H1 (cell line): Measurements from ENCODE around the gene POU6F2. TPM values are rescaled to one million over a fixed set of nuclear protein-coding genes. Genes with fewer than 3 reads are reported as not detected.

Experiments
- CTCF ChIA-PET: fragments of 300-600 bp; sonication (Branson Sonifier 250); formaldehyde crosslinking; loops from one replicate; lab custom pipeline; 2021; ENCODE audit not compliant: partially characterized antibody; lab: Charles Lee
- POLR2A ChIA-PET: fragments of 300-600 bp; sonication (Branson Sonifier 250); formaldehyde crosslinking; loops from one replicate; lab custom pipeline; 2021; ENCODE audit warnings: inconsistent platforms; ENCODE audit not compliant: partially characterized antibody; lab: Charles Lee
- DNase-seq, 2 experiments: peaks; one replicate each; pipeline versions ENCODE4 v3.0.0 to v3.0.0-alpha.2; 2010 to 2022; ENCODE audit warnings: low spot score in 2 of 2, low read depth in 1 of 2, mixed read lengths in 1 of 2
- FAIRE-seq: peaks from 2 replicates; lab custom pipeline; 2011; peaks lifted over from hg19 to GRCh38; lab: Jason Lieb, UNC
- H2AFZ ChIP-seq: 2 replicates; pipeline ENCODE4 v1.8.1; 2012; ENCODE audit warnings: low read length, inconsistent platforms
- H2AK5ac ChIP-seq: 2 replicates; pipeline ENCODE4 v1.6.1; 2013; ENCODE audit warnings: low read depth, low read length
- H2BK120ac ChIP-seq: replicated peaks from 2 replicates; pipeline ENCODE3; 2013; ENCODE audit warnings: low read depth, low read length, inconsistent platforms
- H2BK12ac ChIP-seq: 2 replicates; pipeline ENCODE4 v1.6.1; 2013; ENCODE audit warnings: low read depth, low read length
- H2BK15ac ChIP-seq: 2 replicates; pipeline ENCODE4 v1.6.1; 2013; ENCODE audit warnings: low read length
- H2BK20ac ChIP-seq: 2 replicates; pipeline ENCODE4 v1.6.1; 2013; ENCODE audit warnings: low read length
- H2BK5ac ChIP-seq: 2 replicates; pipeline ENCODE4 v1.6.1; 2013; ENCODE audit warnings: low read depth, low read length
- H3K14ac ChIP-seq: 2 replicates; pipeline ENCODE4 v1.6.1; 2013; ENCODE audit warnings: inconsistent platforms; ENCODE audit not compliant: insufficient read length
- H3K18ac ChIP-seq: 2 replicates; pipeline ENCODE4 v1.6.1; 2013; ENCODE audit warnings: low read length; ENCODE audit errors: extremely low read depth
- H3K23ac ChIP-seq: 2 replicates; pipeline ENCODE4 v1.6.1; 2013; ENCODE audit warnings: inconsistent platforms; ENCODE audit not compliant: insufficient read length
- H3K23me2 ChIP-seq: 2 replicates; pipeline ENCODE4 v1.6.1; 2013; ENCODE audit warnings: low read depth, low read length
- H3K27ac ChIP-seq: 2 replicates; pipeline ENCODE4 v1.6.1; 2011; ENCODE audit warnings: low read depth, low read length, inconsistent platforms
- H3K27me3 ChIP-seq, 4 experiments: replicated peaks in 1 of 4; 1 replicate in 1 of 4; 2 replicates in 3 of 4; pipeline versions ENCODE4 v1.6.1 to v1.8.1; 2011 to 2013; ENCODE audit warnings: low read length in 3 of 4, mild to moderate bottlenecking in 3 of 4, inconsistent platforms in 2 of 4, mixed read lengths in 2 of 4, moderate library complexity in 1 of 4; ENCODE audit not compliant: control insufficient read depth in 3 of 4, insufficient read depth in 3 of 4; ENCODE audit errors: extremely low read depth in 1 of 4
- H3K36me3 ChIP-seq, 4 experiments: 2 replicates each; pipeline versions ENCODE4 v1.6.1 to v1.8.1; 2011 to 2013; ENCODE audit warnings: mild to moderate bottlenecking in 4 of 4, low read length in 3 of 4, moderate library complexity in 2 of 4, control low read depth in 1 of 4, inconsistent platforms in 1 of 4; ENCODE audit not compliant: insufficient read depth in 4 of 4, control insufficient read depth in 2 of 4
- H3K4ac ChIP-seq: replicated peaks from 2 replicates; pipeline ENCODE3; 2013; ENCODE audit warnings: low read length, low read depth, mixed read lengths, inconsistent platforms; ENCODE audit not compliant: insufficient read length
- H3K4me1 ChIP-seq, 4 experiments: replicated peaks in 1 of 4; 1 replicate in 1 of 4; 2 replicates in 3 of 4; pipeline versions ENCODE4 v1.6.1 to v1.8.1; 2011 to 2013; ENCODE audit warnings: low read length in 3 of 4, inconsistent platforms in 2 of 4, mixed read lengths in 1 of 4; ENCODE audit not compliant: insufficient read depth in 4 of 4, control insufficient read depth in 3 of 4
- H3K4me2 ChIP-seq, 2 experiments: 2 replicates each; pipeline versions ENCODE4 v1.6.1 to v1.8.1; 2011 to 2013; ENCODE audit warnings: low read depth in 2 of 2, low read length in 2 of 2, control low read depth in 1 of 2, inconsistent platforms in 1 of 2, mild to moderate bottlenecking in 1 of 2; ENCODE audit not compliant: insufficient read depth in 1 of 2
- H3K4me3 ChIP-seq, 4 experiments: fragments of 200-600, 300-600 bp in 1 of 4; sonication (generic), shearing (Covaris generic), sonication (Bioruptor Twin) in 1 of 4; 2 replicates each; pipeline versions ENCODE4 v1.5.1 to v1.8.1; 2011 to 2016; ENCODE audit warnings: low read length in 4 of 4, low read depth in 3 of 4, control low read depth in 2 of 4, inconsistent platforms in 2 of 4, mild to moderate bottlenecking in 2 of 4, mixed read lengths in 1 of 4, moderate library complexity in 1 of 4; ENCODE audit not compliant: insufficient read depth in 2 of 4; ENCODE audit errors: extremely low read depth in 1 of 4
- H3K56ac ChIP-seq: replicated peaks from 2 replicates; pipeline ENCODE3; 2013; ENCODE audit warnings: low read depth, mild to moderate bottlenecking, mixed read lengths, low read length, inconsistent platforms; ENCODE audit not compliant: insufficient read length
- H3K79me1 ChIP-seq: 2 replicates; pipeline ENCODE4 v1.6.1; 2013; ENCODE audit warnings: low read depth, low read length, control low read depth
- H3K79me2 ChIP-seq, 2 experiments: 2 replicates each; pipeline versions ENCODE4 v1.6.1 to v1.8.1; 2012 to 2013; ENCODE audit warnings: low read length in 2 of 2, mild to moderate bottlenecking in 2 of 2, inconsistent platforms in 1 of 2; ENCODE audit not compliant: insufficient read depth in 2 of 2, control insufficient read depth in 1 of 2
- H3K9ac ChIP-seq, 4 experiments: replicated peaks in 1 of 4; 1 replicate in 1 of 4; 2 replicates in 3 of 4; pipeline versions ENCODE4 v1.6.1 to v1.8.1; 2011 to 2013; ENCODE audit warnings: low read depth in 3 of 4, low read length in 3 of 4, control low read depth in 2 of 4, mild to moderate bottlenecking in 2 of 4, moderate library complexity in 2 of 4, inconsistent platforms in 1 of 4; ENCODE audit errors: extremely low read depth in 1 of 4
- H3K9me3 ChIP-seq, 2 experiments: 2 replicates each; pipeline versions ENCODE4 v1.6.1 to v1.8.1; 2012 to 2013; ENCODE audit warnings: mild to moderate bottlenecking in 2 of 2, moderate library complexity in 2 of 2, control low read depth in 1 of 2, inconsistent platforms in 1 of 2, low read depth in 1 of 2, low read length in 1 of 2, mixed read lengths in 1 of 2; ENCODE audit not compliant: insufficient read depth in 2 of 2
- H4K20me1 ChIP-seq, 2 experiments: replicated peaks in 1 of 2; 2 replicates each; pipeline versions ENCODE3 to v1.8.1; 2011 to 2013; ENCODE audit warnings: inconsistent platforms in 2 of 2, low read length in 2 of 2, mild to moderate bottlenecking in 1 of 2; ENCODE audit not compliant: insufficient read depth in 2 of 2, control insufficient read depth in 1 of 2
- H4K5ac ChIP-seq: 2 replicates; pipeline ENCODE4 v1.6.1; 2013; ENCODE audit warnings: low read length, low read depth, mixed read lengths, inconsistent platforms; ENCODE audit not compliant: insufficient read length
- H4K8ac ChIP-seq: 2 replicates; pipeline ENCODE4 v1.8.0; 2013; ENCODE audit warnings: mild to moderate bottlenecking, moderate library complexity, low read length, inconsistent platforms; ENCODE audit not compliant: insufficient read depth; ENCODE audit errors: extremely low read depth
- H4K91ac ChIP-seq: replicated peaks from 2 replicates; pipeline ENCODE3; 2013; ENCODE audit warnings: low read length, mixed read lengths, inconsistent platforms; ENCODE audit not compliant: insufficient read length
- ASH2L ChIP-seq: fragments of 200-600, 300-600 bp; sonication (generic); IDR thresholded peaks from one replicate; pipeline ENCODE4 v1.7.1; 2017; ENCODE audit warnings: low read length
- BCL11A ChIP-seq, 2 experiments: IDR thresholded peaks; one replicate each; pipeline ENCODE4 v1.6.1; 2011; ENCODE audit warnings: low read depth in 2 of 2, low read length in 2 of 2, mild to moderate bottlenecking in 2 of 2
- CHD2 ChIP-seq: IDR thresholded peaks from 2 replicates; pipeline ENCODE4 v1.6.1; 2012; ENCODE audit warnings: low read length, improper control_type of control experiment
- CTCF ChIP-seq, 3 experiments: IDR thresholded peaks; 1 replicate in 2 of 3; 2 replicates in 1 of 3; pipeline versions ENCODE4 v1.5.1 to v1.6.1; 2011; ENCODE audit warnings: low read length in 3 of 3, mild to moderate bottlenecking in 3 of 3, inconsistent platforms in 2 of 3, low read depth in 1 of 3, moderate library complexity in 1 of 3; ENCODE audit not compliant: insufficient read depth in 1 of 3; ENCODE audit errors: control extremely low read depth in 1 of 3
- EZH2 ChIP-seq: fragments of 200-600 bp; sonication (generic); IDR thresholded peaks from 2 replicates; pipeline ENCODE4 v1.7.1; 2012; ENCODE audit warnings: low read depth, mild to moderate bottlenecking, moderate library complexity, low read length, inconsistent platforms; ENCODE audit not compliant: severe bottlenecking
- HDAC6 ChIP-seq: IDR thresholded peaks from one replicate; pipeline ENCODE4 v1.7.1; 2012; ENCODE audit warnings: low read depth, mild to moderate bottlenecking, inconsistent platforms, low read length, moderate library complexity
- KDM5A ChIP-seq: fragments of 200-600 bp; IDR thresholded peaks from 2 replicates; pipeline ENCODE4 v1.7.1; 2012; ENCODE audit warnings: mild to moderate bottlenecking, low read length, inconsistent platforms, mixed read lengths
- MAFK ChIP-seq: IDR thresholded peaks from 2 replicates; pipeline ENCODE4 v1.6.1; 2012; ENCODE audit warnings: low read depth, mild to moderate bottlenecking, improper control_type of control experiment, low read length
- NANOG ChIP-seq: IDR thresholded peaks from 2 replicates; pipeline ENCODE4 v1.6.1; 2011; ENCODE audit warnings: low read length, low read depth, mild to moderate bottlenecking, inconsistent platforms; ENCODE audit not compliant: insufficient read depth, poor library complexity, severe bottlenecking
- POU5F1 ChIP-seq: IDR thresholded peaks from 2 replicates; pipeline ENCODE4 v1.6.1; 2011; ENCODE audit warnings: low read depth, mild to moderate bottlenecking, low read length, moderate library complexity
- SIX5 ChIP-seq: IDR thresholded peaks from 2 replicates; pipeline ENCODE4 v1.6.1; 2011; ENCODE audit warnings: mild to moderate bottlenecking, low read depth, low read length
- SP4 ChIP-seq: IDR thresholded peaks from 2 replicates; pipeline ENCODE4 v1.6.1; 2012; ENCODE audit warnings: low read length, inconsistent platforms
- TBP ChIP-seq: IDR thresholded peaks from 2 replicates; pipeline ENCODE4 v1.6.1; 2011; ENCODE audit warnings: low read depth, low read length, improper control_type of control experiment
- WGBS, 2 experiments: shearing (Covaris generic) in 1 of 2; methylation state at CpG; one replicate each; pipeline versions ENCODE4 v1.1.6 to v1.1.7; 2013 to 2015; ENCODE audit warnings: low lambda C conversion rate in 2 of 2, mixed read lengths in 2 of 2, inconsistent platforms in 1 of 2, low coverage in 1 of 2, missing lambda C conversion rate in 1 of 2; ENCODE audit not compliant: insufficient replicate concordance in 2 of 2, insufficient coverage in 1 of 2, insufficient read length in 1 of 2; ENCODE audit errors: extremely low coverage in 1 of 2, missing lambda C conversion rate in 1 of 2; 5-methylcytosine and 5-hydroxymethylcytosine counted together
- polyA plus RNA-seq, 7 experiments: library from polyadenylated mRNA; depleted of rRNA in 3 of 7; stranded (reverse) in 5 of 7; unstranded in 2 of 7; fragments of >200 nt in 5 of 7; fragments of 200-250 nt in 2 of 7; gene quantifications; 1 replicate in 5 of 7; 2 replicates in 1 of 7; 4 replicates in 1 of 7; pipeline versions ENCODE4 v1.2.1 to v1.2.3, GENCODE V29; 2011 to 2013; ENCODE audit warnings: missing spikeins in 2 of 7, mixed read lengths in 2 of 7
- total RNA-seq: library from RNA; stranded (reverse); fragmentation: NEBNext Ultra II Directional; extraction: Animal tissue kit (Norgen Biotek cat#: 25700); gene quantifications from 2 replicates; pipeline ENCODE4 v1.2.1, GENCODE V29; 2021

Gene POU6F2
- total and polyA plus RNA-seq, 2 of the 8 experiments (the other 6 are each of a cell fraction or from before 2014, with no cell fraction given): 1.1 to 2.0 TPM

DNA sequence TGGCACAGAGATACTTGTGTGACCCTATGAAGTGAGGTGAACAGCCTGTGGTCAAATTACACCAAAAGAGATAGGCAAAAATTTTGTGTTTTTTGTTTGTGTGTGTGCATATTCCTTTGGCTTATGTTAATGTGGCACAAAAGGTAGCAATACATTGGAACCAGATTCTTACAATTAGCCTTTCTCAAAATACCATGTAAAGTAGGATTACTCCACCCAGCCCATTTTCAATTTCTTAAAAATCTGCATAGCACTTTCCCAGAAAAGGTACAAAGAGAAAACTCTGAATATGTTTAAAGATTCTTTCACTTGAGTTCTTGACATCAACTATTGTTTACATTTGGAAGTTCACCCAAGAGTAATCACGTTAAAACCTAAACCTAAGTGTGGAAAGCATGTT lies 431.2 kb downstream of the POU6F2 start:
- Histone ChIP-seq H4K5ac (no peak overlapping the region), H2BK12ac (no peak overlapping the region), H3K23me2 (peaks cover 3% of the 10 kb centered on the region; the same call in 1 of the 2 replicates), H3K9ac (no peak overlapping the region), H3K27me3 (no peaks in the 10 kb centered on the region), H3K23ac (no peak overlapping the region), H2BK20ac (no peak overlapping the region), H3K79me1 (no peaks in the 10 kb centered on the region), H3K4me2 (no peak overlapping the region), H4K8ac (no peak overlapping the region), H3K36me3 (no peaks in the 10 kb centered on the region), H3K56ac (no peak overlapping the region), H4K20me1 (no peaks in the 10 kb centered on the region), H2BK120ac (no peak overlapping the region), H3K27ac (no peak overlapping the region), H3K18ac (no peak overlapping the region), H3K9me3 (no peaks in the 10 kb centered on the region; a peak in 1 of 4 replicates), H3K4me1 (peaks cover 0 to 5% (median 4%) of the 10 kb centered on the region in 4 experiments; a peak in 4 of 7 replicates), H2BK15ac (no peak overlapping the region), H3K14ac (no peak overlapping the region), H3K79me2 (no peaks in the 10 kb centered on the region), H4K91ac (no peak overlapping the region), H2AK5ac (no peak overlapping the region), H3K4ac (no peak overlapping the region), H2BK5ac (no peak overlapping the region), H2AFZ (no peak overlapping the region), H3K4me3 (no peak overlapping the region)
- ChIA-PET CTCF (interaction anchor here (2.0 kb wide), 1 partner anchor 45 kb away, joined by 7 read pairs; no protein-coding TSS in a partner anchor), POLR2A (no interaction called here)
- FAIRE-seq (no peak), DNase-seq (no peak)
- WGBS, 2 experiments: 83% methylated on average over 1 of the region's 1 CpG; no CpG with 5 or more reads in 1 of the 2 experiments
- TF ChIP-seq CHD2: no peak
- no peak for TF ChIP-seq EZH2
- TF ChIP-seq BCL11A (IDR thresholded peaks at IDR 0.05; ENCODE audit: low read depth in 2 of 2, low read length in 2 of 2): no peak
- no peak for TF ChIP-seq SIX5
- TF ChIP-seq NANOG: no peak
- no peak for TF ChIP-seq CTCF (IDR thresholded peaks at IDR 0.05; ENCODE audit: control extremely low read depth in 1 of 3, insufficient read depth in 1 of 3, low read depth in 1 of 3, low read length in 3 of 3)
- no peak for TF ChIP-seq MAFK
- no peak for TF ChIP-seq POU5F1
- no peak for TF ChIP-seq KDM5A
- TF ChIP-seq ASH2L: no peak
- TF ChIP-seq TBP: no peak
- no peak for TF ChIP-seq SP4
- TF ChIP-seq HDAC6: no peak
